Measurements from ENCODE around the gene PGGT1B. TPM values are rescaled to one million over a fixed set of nuclear protein-coding genes. Genes with fewer than 3 reads are reported as not detected.
A peak's percentile ranks its signal among the peaks of the same experiment; 100 is the strongest.

PGGT1B gene
- total RNA-seq, 1 donor from 2014 or later: 43.0 TPM

GRCh38 chr5:115271295-115272050 is 8.8 kb upstream of the PGGT1B start:
- H3K27me3 Mint-ChIP-seq: no peaks in the 10 kb centered on the region
- TF ChIP-seq, protein P1, sequence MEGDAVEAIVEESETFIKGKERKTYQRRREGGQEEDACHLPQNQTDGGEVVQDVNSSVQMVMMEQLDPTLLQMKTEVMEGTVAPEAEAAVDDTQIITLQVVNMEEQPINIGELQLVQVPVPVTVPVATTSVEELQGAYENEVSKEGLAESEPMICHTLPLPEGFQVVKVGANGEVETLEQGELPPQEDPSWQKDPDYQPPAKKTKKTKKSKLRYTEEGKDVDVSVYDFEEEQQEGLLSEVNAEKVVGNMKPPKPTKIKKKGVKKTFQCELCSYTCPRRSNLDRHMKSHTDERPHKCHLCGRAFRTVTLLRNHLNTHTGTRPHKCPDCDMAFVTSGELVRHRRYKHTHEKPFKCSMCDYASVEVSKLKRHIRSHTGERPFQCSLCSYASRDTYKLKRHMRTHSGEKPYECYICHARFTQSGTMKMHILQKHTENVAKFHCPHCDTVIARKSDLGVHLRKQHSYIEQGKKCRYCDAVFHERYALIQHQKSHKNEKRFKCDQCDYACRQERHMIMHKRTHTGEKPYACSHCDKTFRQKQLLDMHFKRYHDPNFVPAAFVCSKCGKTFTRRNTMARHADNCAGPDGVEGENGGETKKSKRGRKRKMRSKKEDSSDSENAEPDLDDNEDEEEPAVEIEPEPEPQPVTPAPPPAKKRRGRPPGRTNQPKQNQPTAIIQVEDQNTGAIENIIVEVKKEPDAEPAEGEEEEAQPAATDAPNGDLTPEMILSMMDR (conservative IDR thresholded peaks at IDR 0.05): no peak
- no peaks in the 10 kb centered on the region for H3K4me1 Mint-ChIP-seq (ENCODE audit: unreplicated experiment)

DNA sequence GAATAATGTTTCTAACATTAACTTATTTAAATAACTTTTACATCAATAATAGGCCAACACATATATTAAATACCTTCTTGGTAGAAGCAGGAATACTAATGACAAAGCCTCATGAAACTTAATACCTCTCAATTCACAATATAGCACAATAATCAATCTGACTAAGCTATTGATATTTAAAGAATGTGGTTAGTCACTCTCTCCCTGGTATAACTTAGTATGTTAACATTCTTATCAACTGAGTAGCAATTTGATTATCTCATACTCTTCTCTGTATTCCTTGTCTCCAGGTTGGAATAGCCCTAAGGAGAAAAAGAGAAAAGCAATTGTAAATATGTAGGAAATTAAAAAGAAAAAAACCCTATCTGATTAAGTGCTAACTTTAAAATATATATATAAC is 4.9 kb upstream of the PGGT1B start:
- Mint-ChIP-seq H3K4me3 (no peak overlapping the region), H3K27me3 (no peaks in the 10 kb centered on the region), H3K9me3 (no peaks in the 10 kb centered on the region), H3K4me1 (ENCODE audit: unreplicated experiment) (peaks cover 7% of the 10 kb centered on the region), H3K36me3 (peaks cover 8% of the 10 kb centered on the region), H3K27ac (no peak overlapping the region)
- TF ChIP-seq, protein P1 (conservative IDR thresholded peaks at IDR 0.05): no peak
- DNase-seq (ENCODE audit: extremely low spot score, unreplicated experiment): no peak

More at GRCh38 chr5:115271295-115272050, 8.8 kb upstream of the PGGT1B start:
- Mint-ChIP-seq H3K27ac (no peak overlapping the region), H3K36me3 (peaks cover 5% of the 10 kb centered on the region), H3K4me3 (no peak overlapping the region), H3K9me3 (no peaks in the 10 kb centered on the region)
- no peak for DNase-seq (ENCODE audit: extremely low spot score, unreplicated experiment)

GRCh38 chr5:115265220-115265619 is 2.5 kb upstream of the PGGT1B start:
- Mint-ChIP-seq H3K4me1 (ENCODE audit: unreplicated experiment) (peaks cover 20% of the 10 kb centered on the region), H3K27ac (no peak overlapping the region), H3K27me3 (no peaks in the 10 kb centered on the region), H3K36me3 (peaks cover 4% of the 10 kb centered on the region), H3K4me3 (no peak overlapping the region), H3K9me3 (no peaks in the 10 kb centered on the region)
- TF ChIP-seq, protein P1 (conservative IDR thresholded peaks at IDR 0.05): no peak
- no peak for DNase-seq (ENCODE audit: extremely low spot score, unreplicated experiment)

DNA sequence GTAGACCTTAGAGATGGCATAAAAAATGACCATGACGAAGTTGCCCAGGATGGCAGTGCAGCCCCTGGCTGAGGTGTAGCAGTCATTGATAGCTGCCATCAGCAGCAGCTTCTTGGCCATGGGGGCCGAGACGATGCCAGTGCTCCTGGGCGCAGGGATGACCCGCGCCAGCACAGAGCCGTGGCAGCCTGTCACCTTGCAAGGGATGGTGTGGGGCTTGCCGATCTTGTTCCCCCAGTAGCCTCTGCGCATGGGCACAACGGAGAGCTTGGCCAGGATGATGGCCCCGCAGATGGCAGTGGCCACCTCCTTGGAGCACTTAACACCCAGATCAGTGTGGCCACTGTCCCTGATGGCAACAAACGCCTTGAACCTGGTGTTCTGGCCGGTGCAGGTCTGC is 2.1 kb upstream of the PGGT1B start:
- Mint-ChIP-seq H3K27ac (no peak overlapping the region), H3K27me3 (no peaks in the 10 kb centered on the region), H3K9me3 (no peaks in the 10 kb centered on the region), H3K4me1 (ENCODE audit: unreplicated experiment) (peaks cover 21% of the 10 kb centered on the region), H3K4me3 (no peak overlapping the region), H3K36me3 (peaks cover 4% of the 10 kb centered on the region)
- TF ChIP-seq, protein P1 (conservative IDR thresholded peaks at IDR 0.05): no peak
- no peak for DNase-seq (ENCODE audit: extremely low spot score, unreplicated experiment)

- Mint-ChIP-seq H3K4me1 (ENCODE audit: unreplicated experiment) (peaks cover 31% of the 10 kb centered on the region), H3K27ac (peak overlapping the region; percentile 91), H3K36me3 (peaks cover 8% of the 10 kb centered on the region), H3K9me3 (no peaks in the 10 kb centered on the region), H3K4me3 (peak overlapping the region; percentile 95), H3K27me3 (no peaks in the 10 kb centered on the region)
- no peak for DNase-seq (ENCODE audit: extremely low spot score, unreplicated experiment)
- TF ChIP-seq, protein P1 (conservative IDR thresholded peaks at IDR 0.05): no peak
Observed at GRCh38 chr5:115263078-115263380, 352 bp upstream of the PGGT1B start.
